Cardiac muscle cell (in vitro differentiated cells and primary cell): ENCODE measurements around the gene CHTF18. TPM values are rescaled to one million over a fixed set of nuclear protein-coding genes. Genes with fewer than 3 reads are reported as not detected.
"Not testable (repeated sequence)": the region's sequence is repeated elsewhere in the genome, so short reads cannot be mapped to it uniquely, and the experiment has no call there.

Source experiments
- DNase-seq, 2 donors: peaks; one replicate each; pipeline versions ENCODE4 v3.0.0 to v3.0.0-alpha.2; 2010 to 2017; ENCODE audit warnings: low read depth in 1 of 2, low spot score in 1 of 2
- H3K27ac ChIP-seq: fragments of 200-600 bp; sonication (generic); 2 replicates; pipeline ENCODE4 v1.5.1; 2016
- H3K27me3 ChIP-seq: fragments of 200-600 bp; sonication (generic); 2 replicates; pipeline ENCODE4 v1.6.0; 2016; ENCODE audit warnings: control low read depth
- H3K36me3 ChIP-seq: fragments of 200-600 bp; sonication (generic); 2 replicates; pipeline ENCODE4 v1.5.1; 2016; ENCODE audit warnings: control low read depth
- H3K4me1 ChIP-seq: fragments of 200-600 bp; sonication (generic); 2 replicates; pipeline ENCODE4 v1.8.1; 2017; ENCODE audit warnings: low read depth, mild to moderate bottlenecking, mixed run types
- H3K4me3 ChIP-seq: fragments of 200-600 bp; sonication (generic); 2 replicates; pipeline ENCODE4 v1.5.1; 2016; ENCODE audit warnings: mild to moderate bottlenecking
- H3K9me3 ChIP-seq: fragments of 200-600 bp; sonication (generic); 2 replicates; pipeline ENCODE4 v1.5.1; 2017; ENCODE audit warnings: low read depth, mild to moderate bottlenecking, control low read depth
- CTCF ChIP-seq: IDR thresholded peaks from 2 replicates; pipeline ENCODE4 v1.5.1; 2012; ENCODE audit warnings: low read depth, mild to moderate bottlenecking, low read length
- polyA plus RNA-seq: library from polyadenylated mRNA; unstranded; fragments of >200 nt; fragmentation: Nextera tagmentation; extraction: Ambion mirVana; gene quantifications from 2 replicates; pipeline ENCODE4 v1.2.1, GENCODE V29; 2016
- total RNA-seq: library from RNA; depleted of rRNA; stranded (reverse); fragments of >200 nt; gene quantifications from 2 replicates; pipeline ENCODE4 v1.2.3, GENCODE V29; 2016

Gene CHTF18
- total and polyA plus RNA-seq, 2 experiments from 2014 or later: 43.6 to 107 TPM

GRCh38 chr16:750485-750884, 37.9 kb upstream of the CHTF18 start:
- Histone ChIP-seq H3K27ac (peak overlapping the region; percentile 66), H3K27me3 (no peaks in the 10 kb centered on the region), H3K4me1 (peaks cover 3% of the 10 kb centered on the region), H3K36me3 (no peaks in the 10 kb centered on the region), H3K9me3 (no peaks in the 10 kb centered on the region), H3K4me3 (no peak overlapping the region)
- no peak for TF ChIP-seq CTCF
- peak in 1 of 2 donors; percentile 64 for DNase-seq

GRCh38 chr16:751152-752006, 37.0 kb upstream of the CHTF18 start:
- Histone ChIP-seq H3K4me1 (peaks cover 3% of the 10 kb centered on the region), H3K27me3 (no peaks in the 10 kb centered on the region), H3K36me3 (no peaks in the 10 kb centered on the region), H3K4me3 (no peak overlapping the region), H3K27ac (peak overlapping the region; percentile 66), H3K9me3 (no peaks in the 10 kb centered on the region)
- DNase-seq: no peak
- TF ChIP-seq CTCF: no peak

- no peak overlapping the region for H3K27ac ChIP-seq
- TF ChIP-seq CTCF: no peak
- H3K4me3 ChIP-seq: no peak overlapping the region
Observed at GRCh38 chr16:752007-752312, 36.5 kb upstream of the CHTF18 start.

GRCh38 chr16:754121-754607, 34.3 kb upstream of the CHTF18 start:
- not testable (repeated sequence) for DNase-seq, H3K27me3 ChIP-seq, H3K36me3 ChIP-seq, H3K9me3 ChIP-seq, H3K4me1 ChIP-seq, H3K27ac ChIP-seq, H3K4me3 ChIP-seq

More at GRCh38 chr16:752007-752312, 36.5 kb upstream of the CHTF18 start:
- no peaks in the 10 kb centered on the region for H3K9me3 ChIP-seq
- H3K27me3 ChIP-seq: no peaks in the 10 kb centered on the region
- no peak for DNase-seq
- peaks cover 3% of the 10 kb centered on the region for H3K4me1 ChIP-seq
- H3K36me3 ChIP-seq: no peaks in the 10 kb centered on the region

- no peaks in the 10 kb centered on the region for H3K36me3 ChIP-seq
- no peak for TF ChIP-seq CTCF
- no peak for DNase-seq
Observed at GRCh38 chr16:754656-755055, 33.8 kb upstream of the CHTF18 start.

GRCh38 chr16:756428-756827, 32.0 kb upstream of the CHTF18 start:
- Histone ChIP-seq H3K4me3 (no peak overlapping the region), H3K4me1 (peaks cover 12% of the 10 kb centered on the region)
- TF ChIP-seq CTCF: no peak

More at GRCh38 chr16:754656-755055, 33.8 kb upstream of the CHTF18 start:
- Histone ChIP-seq H3K27ac (no peak overlapping the region), H3K4me3 (no peak overlapping the region), H3K27me3 (no peaks in the 10 kb centered on the region), H3K9me3 (no peaks in the 10 kb centered on the region), H3K4me1 (peaks cover 8% of the 10 kb centered on the region)

More at GRCh38 chr16:756428-756827, 32.0 kb upstream of the CHTF18 start:
- no peak overlapping the region for H3K27ac ChIP-seq
- no peaks in the 10 kb centered on the region for H3K9me3 ChIP-seq
- H3K27me3 ChIP-seq: no peaks in the 10 kb centered on the region
- DNase-seq: no peak
- H3K36me3 ChIP-seq: no peaks in the 10 kb centered on the region
